ENCODE measurements around the gene YY1. TPM values are rescaled to one million over a fixed set of nuclear protein-coding genes. Genes with fewer than 3 reads are reported as not detected.

Gene YY1
- 39.8 and 61.2 TPM in 2 replicates for total RNA-seq

DNA sequence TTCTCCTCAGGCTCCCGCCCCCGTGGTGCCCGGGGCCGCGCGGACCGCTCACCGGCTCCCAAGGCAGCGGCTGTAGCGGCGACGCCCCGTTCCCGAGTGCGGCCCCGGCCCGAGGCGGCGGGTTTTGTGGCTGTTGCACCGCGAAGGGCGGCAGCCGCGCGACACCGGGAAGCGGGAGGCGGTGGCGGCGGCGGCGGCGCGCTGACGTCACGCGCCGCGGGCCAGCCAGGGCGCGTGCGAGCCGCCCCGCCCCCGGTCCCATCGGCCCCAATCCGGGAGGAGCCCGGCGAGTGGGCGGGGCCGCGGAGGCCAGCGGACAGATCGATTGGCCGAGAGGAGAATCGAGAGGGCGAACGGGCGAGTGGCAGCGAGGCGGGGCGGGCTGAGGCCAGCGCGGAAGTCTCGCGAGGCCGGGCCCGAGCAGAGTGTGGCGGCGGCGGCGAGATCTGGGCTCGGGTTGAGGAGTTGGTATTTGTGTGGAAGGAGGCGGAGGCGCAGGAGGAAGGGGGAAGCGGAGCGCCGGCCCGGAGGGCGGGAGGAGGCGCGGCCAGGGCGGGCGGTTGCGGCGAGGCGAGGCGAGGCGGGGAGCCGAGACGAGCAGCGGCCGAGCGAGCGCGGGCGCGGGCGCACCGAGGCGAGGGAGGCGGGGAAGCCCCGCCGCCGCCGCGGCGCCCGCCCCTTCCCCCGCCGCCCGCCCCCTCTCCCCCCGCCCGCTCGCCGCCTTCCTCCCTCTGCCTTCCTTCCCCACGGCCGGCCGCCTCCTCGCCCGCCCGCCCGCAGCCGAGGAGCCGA lies at the start of gene YY1:
Gene YY1, plus strand, starts transcription at position 726 of the 792 bp plus-strand sequence. CDS start 101 bp downstream, outside the sequence.

DNA sequence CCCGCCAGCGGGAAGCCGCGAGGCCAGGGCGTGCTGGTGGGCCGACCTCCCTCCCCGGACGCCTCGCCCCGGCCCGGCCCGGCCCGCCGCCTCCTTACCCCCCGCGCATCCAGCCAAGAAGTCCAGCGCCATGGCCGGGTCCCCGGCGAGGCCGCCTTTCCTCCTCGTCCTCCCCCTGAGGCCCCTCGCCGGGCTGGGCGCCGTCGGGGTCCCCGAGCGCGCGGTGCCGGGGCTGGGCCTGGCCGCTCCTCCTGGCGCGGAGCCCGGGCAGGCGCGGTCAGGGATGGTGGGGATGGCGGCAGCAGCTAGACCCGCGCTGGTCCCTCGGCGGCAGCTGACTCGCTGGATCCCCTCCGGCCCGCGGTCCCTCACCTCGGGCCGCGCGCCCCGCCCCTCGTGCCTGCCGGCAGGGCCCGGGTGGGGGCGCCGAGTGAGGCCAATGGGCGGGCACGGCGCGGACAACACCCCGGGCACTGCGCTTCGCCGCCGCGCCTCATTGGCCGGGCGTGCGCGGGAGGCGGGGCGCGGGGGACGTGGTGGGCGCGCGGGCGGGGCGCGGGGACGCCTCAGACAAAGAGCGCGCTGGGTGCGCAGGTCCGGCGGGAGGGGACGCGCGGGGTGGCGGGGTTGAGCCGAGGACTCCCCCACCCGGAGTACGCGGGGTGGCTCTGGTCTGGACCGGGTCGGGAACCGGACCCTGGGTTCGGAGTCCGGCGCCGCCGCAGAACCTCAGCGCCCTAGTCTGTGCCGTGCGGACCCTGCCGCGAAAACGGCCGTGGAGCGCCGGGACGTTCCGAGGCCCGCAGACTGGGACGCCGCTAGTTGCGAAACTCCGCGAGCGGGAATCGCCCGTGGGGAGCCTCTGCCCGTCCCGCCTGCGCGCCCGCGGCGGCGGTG lies 67.4 kb downstream of the YY1 start, which contains the start of gene SLC25A29:
Gene SLC25A29, minus strand, starts transcription at position 344 of the 897 bp plus-strand sequence. Its CDS starts 212 bp downstream, at position 132.

DNA sequence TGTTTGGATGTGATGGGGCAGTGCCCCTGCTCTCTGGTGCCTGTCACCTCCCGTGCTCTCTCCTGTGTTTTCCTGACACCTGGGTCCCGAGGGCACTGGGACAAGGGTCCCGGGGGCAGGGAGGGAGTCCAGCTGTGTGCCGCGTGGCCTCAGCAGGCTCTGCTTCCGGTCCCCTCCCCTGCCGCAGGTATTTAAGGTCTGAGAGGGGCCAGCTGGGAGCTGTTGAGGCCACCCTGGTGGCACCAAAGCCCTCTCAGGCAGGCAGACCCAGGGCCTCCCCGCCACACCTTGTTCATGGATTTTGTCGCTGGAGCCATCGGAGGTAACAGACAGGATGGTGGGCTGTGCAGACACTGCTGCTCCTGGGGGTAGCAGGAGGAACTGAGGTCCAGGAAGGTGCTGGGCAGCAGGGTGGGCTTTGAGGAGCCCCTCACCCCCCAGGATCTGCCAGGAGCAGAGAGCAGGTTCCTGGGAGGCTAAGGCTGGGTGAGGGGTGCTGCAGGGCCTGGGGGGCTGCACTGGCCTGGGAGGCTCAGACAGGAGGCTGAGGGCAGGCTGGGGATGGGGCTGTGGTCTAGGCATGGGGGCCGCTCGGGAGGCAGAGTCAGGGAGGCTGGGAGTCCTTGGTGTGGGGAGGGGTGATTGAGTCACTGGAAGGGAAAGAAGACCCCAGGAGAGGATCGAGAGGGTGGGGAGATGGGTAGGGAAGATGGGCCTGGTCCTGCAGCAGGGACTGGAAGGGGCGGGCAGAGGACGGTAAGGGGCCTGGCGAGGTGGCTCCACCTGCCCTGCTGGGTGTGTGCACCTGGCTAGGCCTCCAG lies 84.4 kb downstream of the YY1 start, which contains the start of gene SLC25A47:
Gene SLC25A47, plus strand, starts transcription at position 219 of the 821 bp plus-strand sequence. Its CDS starts 76 bp downstream, at position 295.

Other genes with a start within 250 kb of the YY1 start
- 4.7 and 25.6 TPM in 2 replicates for gene EVL, start 173.7 kb upstream of the YY1 start, total RNA-seq
- 0.31 TPM in 1 of 2 replicates, not detected in the other for gene DEGS2, start 79.5 kb upstream of the YY1 start, total RNA-seq
- 53.4 and 112 TPM in 2 replicates for gene SLC25A29, start 67.3 kb downstream of the YY1 start, total RNA-seq
- gene SLC25A47, start 84.2 kb downstream of the YY1 start, total RNA-seq = not detected in 2 replicates
- 17.3 and 19.1 TPM in 2 replicates for gene WDR25, start 137.3 kb downstream of the YY1 start, total RNA-seq

Measured in bladder microvascular endothelial cell (primary cell).